Mammary epithelial cell (primary cell): ENCODE measurements around the gene NCBP3.

Experiments
- EZH2 ChIP-seq: IDR thresholded peaks from 2 replicates; pipeline ENCODE4 v1.6.1; 2012; ENCODE audit warnings: low read length, inconsistent platforms, borderline replicate concordance
- TF ChIP-seq, protein P1 (sequence below), 2 donors: IDR thresholded peaks in 1 of 2; conservative IDR thresholded peaks in 1 of 2; 2 replicates each; pipeline ENCODE4 v1.5.1; 2011 to 2012; ENCODE audit warnings: inconsistent platforms in 2 of 2, low read length in 2 of 2, mild to moderate bottlenecking in 2 of 2, control low read depth in 1 of 2, low read depth in 1 of 2; ENCODE audit not compliant: insufficient read depth in 1 of 2; ENCODE audit errors: extremely low read depth in 1 of 2

- TF ChIP-seq, protein P1, sequence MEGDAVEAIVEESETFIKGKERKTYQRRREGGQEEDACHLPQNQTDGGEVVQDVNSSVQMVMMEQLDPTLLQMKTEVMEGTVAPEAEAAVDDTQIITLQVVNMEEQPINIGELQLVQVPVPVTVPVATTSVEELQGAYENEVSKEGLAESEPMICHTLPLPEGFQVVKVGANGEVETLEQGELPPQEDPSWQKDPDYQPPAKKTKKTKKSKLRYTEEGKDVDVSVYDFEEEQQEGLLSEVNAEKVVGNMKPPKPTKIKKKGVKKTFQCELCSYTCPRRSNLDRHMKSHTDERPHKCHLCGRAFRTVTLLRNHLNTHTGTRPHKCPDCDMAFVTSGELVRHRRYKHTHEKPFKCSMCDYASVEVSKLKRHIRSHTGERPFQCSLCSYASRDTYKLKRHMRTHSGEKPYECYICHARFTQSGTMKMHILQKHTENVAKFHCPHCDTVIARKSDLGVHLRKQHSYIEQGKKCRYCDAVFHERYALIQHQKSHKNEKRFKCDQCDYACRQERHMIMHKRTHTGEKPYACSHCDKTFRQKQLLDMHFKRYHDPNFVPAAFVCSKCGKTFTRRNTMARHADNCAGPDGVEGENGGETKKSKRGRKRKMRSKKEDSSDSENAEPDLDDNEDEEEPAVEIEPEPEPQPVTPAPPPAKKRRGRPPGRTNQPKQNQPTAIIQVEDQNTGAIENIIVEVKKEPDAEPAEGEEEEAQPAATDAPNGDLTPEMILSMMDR (conservative IDR thresholded peaks at IDR 0.05 in 1 of 2, IDR thresholded peaks at IDR 0.05 in 1 of 2; ENCODE audit: extremely low read depth in 1 of 2, insufficient read depth in 1 of 2, low read depth in 1 of 2, low read length in 2 of 2): no peak
- no peak for TF ChIP-seq EZH2
Observed at GRCh38 chr17:3780986-3781385, 65.1 kb downstream of the NCBP3 start.
